ENCODE results near the gene SELPLG.

- TF ChIP-seq CTCF (IDR thresholded peaks at IDR 0.05), result no peak
- no peak for TF ChIP-seq POLR2A (IDR thresholded peaks at IDR 0.05)
Observed at GRCh38 chr12:108671110-108671509, 37.4 kb upstream of the SELPLG start.

Data from Peyer's patch (tissue), 4 donors.